ENCODE data around the gene RBM38. TPM values are rescaled to one million over a fixed set of nuclear protein-coding genes. Genes with fewer than 3 reads are reported as not detected.
"Not testable (repeated sequence)": the region's sequence is repeated elsewhere in the genome, so short reads cannot be mapped to it uniquely, and the experiment has no call there.

The RBM38 gene
- total and polyA plus RNA-seq, 9 of the 15 experiments (the other 6 are each of a cell fraction or from before 2014, with no cell fraction given) = 0.28 to 82.4 (median 33.2) TPM

GRCh38 chr20:57430201-57430596 is 39.0 kb downstream of the RBM38 start:
- H4K20me1 ChIP-seq (replicated peaks; ENCODE audit: control insufficient read depth, insufficient read depth, low read length); H3K79me2 ChIP-seq (ENCODE audit: control insufficient read depth, insufficient read depth, low read length); H3K27me3 ChIP-seq (ENCODE audit: control insufficient read depth in 2 of 2, insufficient read depth in 2 of 2, low read length in 2 of 2); CTCF ChIA-PET (ENCODE audit: low intra/inter-chr PET ratio); BruUV-seq (replicated peaks); H3K36me3 ChIP-seq (ENCODE audit: control insufficient read depth, insufficient read depth, low read length); H3K9me1 ChIP-seq (ENCODE audit: control insufficient read depth, insufficient read depth, low read length); in situ Hi-C loops (cut with MboI); FAIRE-seq; H3K9me3 ChIP-seq (replicated peaks; ENCODE audit: control insufficient read depth, insufficient read depth, low read depth, low read length); H3K9ac ChIP-seq (ENCODE audit: insufficient read depth in 1 of 2, low read depth in 2 of 2, low read length in 2 of 2); H3K4me3 ChIP-seq; H3K27ac ChIP-seq (ENCODE audit: extremely low read depth, low read depth, low read length); DNase-seq (ENCODE audit: extremely low read depth in 1 of 4, low spot score in 3 of 4); intact Hi-C loops (cut with micrococcal nuclease); ATAC-seq; H3K4me2 ChIP-seq (ENCODE audit: insufficient read depth, low read length): not testable (repeated sequence)
- TF ChIP-seq BCOR (IDR thresholded peaks at IDR 0.05) (peak; percentile 35; the same call in 1 of the 2 replicates), ZNF121 (CRISPR knock-in tag; conservative IDR thresholded peaks at IDR 0.05) (peak; percentile 74), ZBTB7A (IDR thresholded peaks at IDR 0.05; ENCODE audit: borderline replicate concordance, control insufficient read depth, low read depth, low read length) (0 out of 2 replicates have a peak, but pooled peaks have one; percentile 27)
- Histone ChIP-seq H3K4me1 (replicated peaks in 1 of 2; ENCODE audit: control insufficient read depth in 2 of 2, insufficient read depth in 2 of 2, low read length in 2 of 2) (peaks cover 40 to 43% of the 10 kb centered on the region in 2 experiments), H2AFZ (ENCODE audit: low read depth, low read length) (0 out of 2 replicates have a peak overlapping the region, but pooled peaks have one; percentile 14)
- WGBS (ENCODE audit: insufficient coverage, low coverage, missing lambda C conversion rate) = 65% methylated on average over 4 of the region's 4 CpGs
- POLR2A ChIA-PET = interaction anchor here (0.6 to 3.7 kb wide), 3 partner anchors 12 to 48 kb away, joined by 3 to 13 read pairs (median 3); no protein-coding TSS in a partner anchor

DNA sequence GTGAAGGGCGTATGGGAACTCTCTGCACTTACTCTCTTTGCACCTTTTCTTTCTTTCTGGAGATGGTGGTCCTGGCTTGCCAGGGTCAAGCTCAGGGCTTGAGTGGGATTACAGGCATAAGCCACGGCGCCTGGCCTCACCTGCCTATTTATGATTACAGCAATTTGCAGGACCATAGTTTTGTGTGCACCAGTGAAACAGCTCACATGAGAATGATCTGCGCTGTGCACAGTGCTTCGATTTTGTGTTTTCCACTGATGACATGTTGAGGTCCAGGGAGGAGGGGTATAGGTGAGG is 40.3 kb downstream of the RBM38 start:
- intact Hi-C loops (cut with micrococcal nuclease) (no loop called here), in situ Hi-C loops (cut with MboI) (no loop called here)
- Histone ChIP-seq H3K27me3 (ENCODE audit: control insufficient read depth in 2 of 2, insufficient read depth in 2 of 2, low read length in 2 of 2) (no peaks in the 10 kb centered on the region), H2AFZ (ENCODE audit: low read depth, low read length) (no peak overlapping the region), H3K4me1 (replicated peaks in 1 of 2; ENCODE audit: control insufficient read depth in 2 of 2, insufficient read depth in 2 of 2, low read length in 2 of 2) (peaks cover 44% of the 10 kb centered on the region in 2 experiments), H3K9me3 (replicated peaks; ENCODE audit: control insufficient read depth, insufficient read depth, low read depth, low read length) (no peaks in the 10 kb centered on the region), H3K9ac (ENCODE audit: insufficient read depth in 1 of 2, low read depth in 2 of 2, low read length in 2 of 2) (no peak overlapping the region), H3K27ac (ENCODE audit: extremely low read depth, low read depth, low read length) (no peak overlapping the region), H4K20me1 (replicated peaks; ENCODE audit: control insufficient read depth, insufficient read depth, low read length) (no peaks in the 10 kb centered on the region), H3K36me3 (ENCODE audit: control insufficient read depth, insufficient read depth, low read length) (no peaks in the 10 kb centered on the region), H3K9me1 (ENCODE audit: control insufficient read depth, insufficient read depth, low read length) (no peaks in the 10 kb centered on the region), H3K79me2 (ENCODE audit: control insufficient read depth, insufficient read depth, low read length) (no peaks in the 10 kb centered on the region), H3K4me2 (ENCODE audit: insufficient read depth, low read length) (no peak overlapping the region), H3K4me3 (no peak overlapping the region)
- CTCF ChIA-PET (ENCODE audit: low intra/inter-chr PET ratio) = no interaction called here
- ATAC-seq = no peak
- 60% methylated on average over 4 of the region's 5 CpGs for WGBS (ENCODE audit: insufficient coverage, low coverage, missing lambda C conversion rate)
- peak; percentile 15 for FAIRE-seq
- BruUV-seq (replicated peaks) = no TSS peak
- POLR2A ChIA-PET = interaction anchor here (0.7 to 3.7 kb wide), 3 partner anchors 11 to 41 kb away, joined by 3 to 13 read pairs (median 4); partner anchors contain the start of gene RBM38
- DNase-seq (ENCODE audit: extremely low read depth in 1 of 4, low spot score in 3 of 4) = no peak
- TF ChIP-seq U2AF1 (optimal IDR thresholded peaks at IDR 0.05; ENCODE audit: low read depth, low read length) (no peak), PHB2 (IDR thresholded peaks at IDR 0.05; ENCODE audit: low read depth) (no peak), ETV5 (CRISPR knock-in tag; IDR thresholded peaks at IDR 0.05; ENCODE audit: low read depth) (no peak), ZBTB33 (CRISPR knock-in tag; IDR thresholded peaks at IDR 0.05) (no peak), PHF20 (IDR thresholded peaks at IDR 0.05; ENCODE audit: partially characterized antibody) (no peak), ZNF282 (CRISPR knock-in tag; IDR thresholded peaks at IDR 0.05) (no peak), GTF2F1 (IDR thresholded peaks at IDR 0.05; ENCODE audit: low read depth, low read length) (no peak), ESRRA (IDR thresholded peaks at IDR 0.05; ENCODE audit: borderline replicate concordance, low read depth) (no peak), SIRT6 (IDR thresholded peaks at IDR 0.05; ENCODE audit: low read depth, low read length) (no peak)
